ELF-1 (cell line): Measurements from ENCODE around the gene ERFL.

Experiments
- DNase-seq: peaks from one replicate; pipeline ENCODE4 v3.0.0-alpha.2; 2016; ENCODE audit warnings: low read depth, low spot score

Gene ERFL

GRCh38 chr19:41913538-41914423 is 14.5 kb downstream of the ERFL start:
- no peak for DNase-seq

GRCh38 chr19:41912899-41913537 is 15.2 kb downstream of the ERFL start:
- no peak for DNase-seq

GRCh38 chr19:41911889-41912731 is 16.1 kb downstream of the ERFL start:
- DNase-seq, result no peak

GRCh38 chr19:41910992-41911888 is 17.0 kb downstream of the ERFL start:
- DNase-seq, result no peak

GRCh38 chr19:41910240-41910991 is 17.8 kb downstream of the ERFL start:
- no peak for DNase-seq

GRCh38 chr19:41909706-41910105 is 18.5 kb downstream of the ERFL start:
- DNase-seq, result no peak

- DNase-seq, result no peak
These were observed 19.4 kb downstream of the ERFL start for GRCh38 chr19:41908724-41909464.

- DNase-seq, result no peak
These were observed 20.1 kb downstream of the ERFL start for GRCh38 chr19:41907994-41908615.

- no peak for DNase-seq
These were observed 21.2 kb downstream of the ERFL start for GRCh38 chr19:41906916-41907680.

GRCh38 chr19:41906271-41906670 is 22.0 kb downstream of the ERFL start:
- DNase-seq, result no peak

- no peak for DNase-seq
These were observed 22.8 kb downstream of the ERFL start for GRCh38 chr19:41905273-41906002.

GRCh38 chr19:41904118-41904870 is 24.0 kb downstream of the ERFL start:
- DNase-seq, result no peak

- no peak for DNase-seq
These were observed 24.9 kb downstream of the ERFL start for GRCh38 chr19:41903193-41903953.

GRCh38 chr19:41902594-41902993 is 25.7 kb downstream of the ERFL start:
- no peak for DNase-seq

- no peak for DNase-seq
These were observed 26.4 kb downstream of the ERFL start for GRCh38 chr19:41901707-41902360.

- DNase-seq, result no peak
These were observed 30.0 kb downstream of the ERFL start for GRCh38 chr19:41898235-41898634.
